H1 (cell line): ENCODE measurements around the gene TTC32. TPM values are rescaled to one million over a fixed set of nuclear protein-coding genes. Genes with fewer than 3 reads are reported as not detected.
A peak's percentile ranks its signal among the peaks of the same experiment; 100 is the strongest.

ENCODE experiments used
- CTCF ChIA-PET: fragments of 300-600 bp; sonication (Branson Sonifier 250); formaldehyde crosslinking; loops from one replicate; lab custom pipeline; 2021; ENCODE audit not compliant: partially characterized antibody; lab: Charles Lee
- POLR2A ChIA-PET: fragments of 300-600 bp; sonication (Branson Sonifier 250); formaldehyde crosslinking; loops from one replicate; lab custom pipeline; 2021; ENCODE audit warnings: inconsistent platforms; ENCODE audit not compliant: partially characterized antibody; lab: Charles Lee
- DNase-seq, 2 experiments: peaks; one replicate each; pipeline versions ENCODE4 v3.0.0 to v3.0.0-alpha.2; 2010 to 2022; ENCODE audit warnings: low spot score in 2 of 2, low read depth in 1 of 2, mixed read lengths in 1 of 2
- FAIRE-seq: peaks from 2 replicates; lab custom pipeline; 2011; peaks lifted over from hg19 to GRCh38; lab: Jason Lieb, UNC
- H2AFZ ChIP-seq: 2 replicates; pipeline ENCODE4 v1.8.1; 2012; ENCODE audit warnings: low read length, inconsistent platforms
- H2AK5ac ChIP-seq: 2 replicates; pipeline ENCODE4 v1.6.1; 2013; ENCODE audit warnings: low read depth, low read length
- H2BK120ac ChIP-seq: replicated peaks from 2 replicates; pipeline ENCODE3; 2013; ENCODE audit warnings: low read depth, low read length, inconsistent platforms
- H2BK12ac ChIP-seq: 2 replicates; pipeline ENCODE4 v1.6.1; 2013; ENCODE audit warnings: low read depth, low read length
- H2BK15ac ChIP-seq: 2 replicates; pipeline ENCODE4 v1.6.1; 2013; ENCODE audit warnings: low read length
- H2BK20ac ChIP-seq: 2 replicates; pipeline ENCODE4 v1.6.1; 2013; ENCODE audit warnings: low read length
- H2BK5ac ChIP-seq: 2 replicates; pipeline ENCODE4 v1.6.1; 2013; ENCODE audit warnings: low read depth, low read length
- H3K14ac ChIP-seq: 2 replicates; pipeline ENCODE4 v1.6.1; 2013; ENCODE audit warnings: inconsistent platforms; ENCODE audit not compliant: insufficient read length
- H3K18ac ChIP-seq: 2 replicates; pipeline ENCODE4 v1.6.1; 2013; ENCODE audit warnings: low read length; ENCODE audit errors: extremely low read depth
- H3K23ac ChIP-seq: 2 replicates; pipeline ENCODE4 v1.6.1; 2013; ENCODE audit warnings: inconsistent platforms; ENCODE audit not compliant: insufficient read length
- H3K23me2 ChIP-seq: 2 replicates; pipeline ENCODE4 v1.6.1; 2013; ENCODE audit warnings: low read depth, low read length
- H3K27ac ChIP-seq: 2 replicates; pipeline ENCODE4 v1.6.1; 2011; ENCODE audit warnings: low read depth, low read length, inconsistent platforms
- H3K27me3 ChIP-seq, 4 experiments: replicated peaks in 1 of 4; 1 replicate in 1 of 4; 2 replicates in 3 of 4; pipeline versions ENCODE4 v1.6.1 to v1.8.1; 2011 to 2013; ENCODE audit warnings: low read length in 3 of 4, mild to moderate bottlenecking in 3 of 4, inconsistent platforms in 2 of 4, mixed read lengths in 2 of 4, moderate library complexity in 1 of 4; ENCODE audit not compliant: control insufficient read depth in 3 of 4, insufficient read depth in 3 of 4; ENCODE audit errors: extremely low read depth in 1 of 4
- H3K36me3 ChIP-seq, 4 experiments: 2 replicates each; pipeline versions ENCODE4 v1.6.1 to v1.8.1; 2011 to 2013; ENCODE audit warnings: mild to moderate bottlenecking in 4 of 4, low read length in 3 of 4, moderate library complexity in 2 of 4, control low read depth in 1 of 4, inconsistent platforms in 1 of 4; ENCODE audit not compliant: insufficient read depth in 4 of 4, control insufficient read depth in 2 of 4
- H3K4ac ChIP-seq: replicated peaks from 2 replicates; pipeline ENCODE3; 2013; ENCODE audit warnings: low read length, low read depth, mixed read lengths, inconsistent platforms; ENCODE audit not compliant: insufficient read length
- H3K4me1 ChIP-seq, 4 experiments: replicated peaks in 1 of 4; 1 replicate in 1 of 4; 2 replicates in 3 of 4; pipeline versions ENCODE4 v1.6.1 to v1.8.1; 2011 to 2013; ENCODE audit warnings: low read length in 3 of 4, inconsistent platforms in 2 of 4, mixed read lengths in 1 of 4; ENCODE audit not compliant: insufficient read depth in 4 of 4, control insufficient read depth in 3 of 4
- H3K4me2 ChIP-seq, 2 experiments: 2 replicates each; pipeline versions ENCODE4 v1.6.1 to v1.8.1; 2011 to 2013; ENCODE audit warnings: low read depth in 2 of 2, low read length in 2 of 2, control low read depth in 1 of 2, inconsistent platforms in 1 of 2, mild to moderate bottlenecking in 1 of 2; ENCODE audit not compliant: insufficient read depth in 1 of 2
- H3K4me3 ChIP-seq, 4 experiments: fragments of 200-600, 300-600 bp in 1 of 4; sonication (generic), shearing (Covaris generic), sonication (Bioruptor Twin) in 1 of 4; 2 replicates each; pipeline versions ENCODE4 v1.5.1 to v1.8.1; 2011 to 2016; ENCODE audit warnings: low read length in 4 of 4, low read depth in 3 of 4, control low read depth in 2 of 4, inconsistent platforms in 2 of 4, mild to moderate bottlenecking in 2 of 4, mixed read lengths in 1 of 4, moderate library complexity in 1 of 4; ENCODE audit not compliant: insufficient read depth in 2 of 4; ENCODE audit errors: extremely low read depth in 1 of 4
- H3K56ac ChIP-seq: replicated peaks from 2 replicates; pipeline ENCODE3; 2013; ENCODE audit warnings: low read depth, mild to moderate bottlenecking, mixed read lengths, low read length, inconsistent platforms; ENCODE audit not compliant: insufficient read length
- H3K79me1 ChIP-seq: 2 replicates; pipeline ENCODE4 v1.6.1; 2013; ENCODE audit warnings: low read depth, low read length, control low read depth
- H3K79me2 ChIP-seq, 2 experiments: 2 replicates each; pipeline versions ENCODE4 v1.6.1 to v1.8.1; 2012 to 2013; ENCODE audit warnings: low read length in 2 of 2, mild to moderate bottlenecking in 2 of 2, inconsistent platforms in 1 of 2; ENCODE audit not compliant: insufficient read depth in 2 of 2, control insufficient read depth in 1 of 2
- H3K9ac ChIP-seq, 4 experiments: replicated peaks in 1 of 4; 1 replicate in 1 of 4; 2 replicates in 3 of 4; pipeline versions ENCODE4 v1.6.1 to v1.8.1; 2011 to 2013; ENCODE audit warnings: low read depth in 3 of 4, low read length in 3 of 4, control low read depth in 2 of 4, mild to moderate bottlenecking in 2 of 4, moderate library complexity in 2 of 4, inconsistent platforms in 1 of 4; ENCODE audit errors: extremely low read depth in 1 of 4
- H3K9me3 ChIP-seq, 2 experiments: 2 replicates each; pipeline versions ENCODE4 v1.6.1 to v1.8.1; 2012 to 2013; ENCODE audit warnings: mild to moderate bottlenecking in 2 of 2, moderate library complexity in 2 of 2, control low read depth in 1 of 2, inconsistent platforms in 1 of 2, low read depth in 1 of 2, low read length in 1 of 2, mixed read lengths in 1 of 2; ENCODE audit not compliant: insufficient read depth in 2 of 2
- H4K20me1 ChIP-seq, 2 experiments: replicated peaks in 1 of 2; 2 replicates each; pipeline versions ENCODE3 to v1.8.1; 2011 to 2013; ENCODE audit warnings: inconsistent platforms in 2 of 2, low read length in 2 of 2, mild to moderate bottlenecking in 1 of 2; ENCODE audit not compliant: insufficient read depth in 2 of 2, control insufficient read depth in 1 of 2
- H4K5ac ChIP-seq: 2 replicates; pipeline ENCODE4 v1.6.1; 2013; ENCODE audit warnings: low read length, low read depth, mixed read lengths, inconsistent platforms; ENCODE audit not compliant: insufficient read length
- H4K8ac ChIP-seq: 2 replicates; pipeline ENCODE4 v1.8.0; 2013; ENCODE audit warnings: mild to moderate bottlenecking, moderate library complexity, low read length, inconsistent platforms; ENCODE audit not compliant: insufficient read depth; ENCODE audit errors: extremely low read depth
- H4K91ac ChIP-seq: replicated peaks from 2 replicates; pipeline ENCODE3; 2013; ENCODE audit warnings: low read length, mixed read lengths, inconsistent platforms; ENCODE audit not compliant: insufficient read length
- CBX5 ChIP-seq: fragments of 300-800, 300-1000 bp; sonication (generic); IDR thresholded peaks from 2 replicates; pipeline ENCODE4 v1.7.1; 2016; ENCODE audit warnings: antibody characterized with exemption, low read length, low read depth
- CBX8 ChIP-seq: fragments of 300-800, 300-1000 bp; sonication (generic); IDR thresholded peaks from 2 replicates; pipeline ENCODE4 v1.7.1; 2016; ENCODE audit warnings: low read depth, low read length, borderline replicate concordance
- CHD1 ChIP-seq: IDR thresholded peaks from 2 replicates; pipeline ENCODE4 v1.6.1; 2012; ENCODE audit warnings: low read depth, low read length, improper control_type of control experiment
- CREB1 ChIP-seq: IDR thresholded peaks from 2 replicates; pipeline ENCODE4 v1.6.1; 2012; ENCODE audit warnings: inconsistent platforms
- GTF2F1 ChIP-seq: IDR thresholded peaks from 2 replicates; pipeline ENCODE4 v1.6.1; 2012; ENCODE audit warnings: low read depth, low read length, improper control_type of control experiment, borderline replicate concordance
- NRF1 ChIP-seq: IDR thresholded peaks from 2 replicates; pipeline ENCODE4 v1.6.1; 2011; ENCODE audit warnings: mild to moderate bottlenecking, low read depth, low read length, improper control_type of control experiment
- RFX5 ChIP-seq: IDR thresholded peaks from 2 replicates; pipeline ENCODE4 v1.6.1; 2011; ENCODE audit warnings: low read depth, low read length, improper control_type of control experiment, borderline replicate concordance
- TCF12 ChIP-seq: IDR thresholded peaks from 2 replicates; pipeline ENCODE4 v1.6.1; 2011; ENCODE audit warnings: low read depth, mild to moderate bottlenecking, low read length
- WGBS, 2 experiments: shearing (Covaris generic) in 1 of 2; methylation state at CpG; one replicate each; pipeline versions ENCODE4 v1.1.6 to v1.1.7; 2013 to 2015; ENCODE audit warnings: low lambda C conversion rate in 2 of 2, mixed read lengths in 2 of 2, inconsistent platforms in 1 of 2, low coverage in 1 of 2, missing lambda C conversion rate in 1 of 2; ENCODE audit not compliant: insufficient replicate concordance in 2 of 2, insufficient coverage in 1 of 2, insufficient read length in 1 of 2; ENCODE audit errors: extremely low coverage in 1 of 2, missing lambda C conversion rate in 1 of 2; 5-methylcytosine and 5-hydroxymethylcytosine counted together
- polyA plus RNA-seq, 7 experiments: library from polyadenylated mRNA; depleted of rRNA in 3 of 7; stranded (reverse) in 5 of 7; unstranded in 2 of 7; fragments of >200 nt in 5 of 7; fragments of 200-250 nt in 2 of 7; gene quantifications; 1 replicate in 5 of 7; 2 replicates in 1 of 7; 4 replicates in 1 of 7; pipeline versions ENCODE4 v1.2.1 to v1.2.3, GENCODE V29; 2011 to 2013; ENCODE audit warnings: missing spikeins in 2 of 7, mixed read lengths in 2 of 7
- total RNA-seq: library from RNA; stranded (reverse); fragmentation: NEBNext Ultra II Directional; extraction: Animal tissue kit (Norgen Biotek cat#: 25700); gene quantifications from 2 replicates; pipeline ENCODE4 v1.2.1, GENCODE V29; 2021
- TF ChIP-seq, protein P1 (sequence below): IDR thresholded peaks from 2 replicates; pipeline ENCODE4 v1.6.1; 2012; ENCODE audit warnings: low read length, inconsistent platforms
- TF ChIP-seq, protein P2 (sequence below), 3 experiments: IDR thresholded peaks; 1 replicate in 2 of 3; 2 replicates in 1 of 3; pipeline versions ENCODE4 v1.5.1 to v1.6.1; 2011; ENCODE audit warnings: low read length in 3 of 3, mild to moderate bottlenecking in 3 of 3, inconsistent platforms in 2 of 3, low read depth in 1 of 3, moderate library complexity in 1 of 3; ENCODE audit not compliant: insufficient read depth in 1 of 3; ENCODE audit errors: control extremely low read depth in 1 of 3

Gene TTC32
- total and polyA plus RNA-seq, 2 of the 8 experiments (the other 6 are each of a cell fraction or from before 2014, with no cell fraction given), result 6.8 to 8.7 TPM

DNA sequence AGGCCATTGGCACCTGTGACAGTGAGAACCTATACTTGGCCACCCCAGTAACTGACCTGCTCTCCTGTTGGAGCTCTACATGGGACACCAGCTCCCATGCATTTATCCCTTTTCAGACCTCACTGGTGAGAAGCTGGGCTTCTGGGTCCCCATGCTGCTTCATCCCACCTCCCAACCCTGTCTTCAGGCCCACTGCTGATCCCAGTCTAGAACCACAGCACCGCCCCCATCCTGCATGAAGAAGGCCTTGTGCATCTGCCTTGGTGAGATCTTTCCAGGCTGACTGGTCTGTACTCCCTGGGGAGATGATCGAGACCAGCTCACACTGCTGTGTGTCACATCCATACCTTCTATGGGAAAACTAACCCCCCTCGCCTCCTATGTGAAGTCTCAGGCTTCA, 22.7 kb downstream of the TTC32 start:
- H3K4me1 ChIP-seq, result no peaks in the 10 kb centered on the region
- H3K18ac ChIP-seq, result no peak overlapping the region
- no peak overlapping the region for H2AK5ac ChIP-seq
- H3K27ac ChIP-seq, result no peak overlapping the region
- H3K36me3 ChIP-seq, result no peaks in the 10 kb centered on the region
- no peak overlapping the region for H3K9ac ChIP-seq
- H3K23ac ChIP-seq, result no peak overlapping the region
- H3K56ac ChIP-seq, result no peak overlapping the region
- no peak overlapping the region for H4K8ac ChIP-seq
- H3K4me3 ChIP-seq, result no peak overlapping the region
- H4K20me1 ChIP-seq, result no peaks in the 10 kb centered on the region
- CTCF ChIA-PET, result no interaction called here
- H3K4ac ChIP-seq, result no peak overlapping the region
- no peaks in the 10 kb centered on the region for H3K79me2 ChIP-seq
- no peak overlapping the region for H2BK5ac ChIP-seq
- H3K9me3 ChIP-seq, result no peaks in the 10 kb centered on the region
- H2BK20ac ChIP-seq, result no peak overlapping the region; the same call in 1 of the 2 replicates
- H2AFZ ChIP-seq, result no peak overlapping the region
- DNase-seq, result peak in 1 of 2 experiments; percentile 24
- no peak overlapping the region for H2BK15ac ChIP-seq
- H3K4me2 ChIP-seq, result no peak overlapping the region
- H3K79me1 ChIP-seq, result no peaks in the 10 kb centered on the region; the same call in 1 of the 2 replicates
- no peak for FAIRE-seq
- WGBS, 2 experiments, result 73% methylated on average over 3 of the region's 3 CpGs; no CpG with 5 or more reads in 1 of the 2 experiments
- H3K27me3 ChIP-seq, result peaks cover 0 to 2% (median 0%) of the 10 kb centered on the region in 4 experiments; a peak in 2 of 7 replicates
- no peak overlapping the region for H4K5ac ChIP-seq
- no peak overlapping the region for H4K91ac ChIP-seq
- no peak overlapping the region for H2BK12ac ChIP-seq
- H3K23me2 ChIP-seq, result no peaks in the 10 kb centered on the region
- H3K14ac ChIP-seq, result no peak overlapping the region
- H2BK120ac ChIP-seq, result no peak overlapping the region
- POLR2A ChIA-PET, result interaction anchor here (1.1 kb wide), 1 partner anchor 22 kb away, joined by 3 read pairs; no protein-coding TSS in a partner anchor
- TF ChIP-seq RFX5, result no peak
- no peak for TF ChIP-seq NRF1
- TF ChIP-seq TCF12, result no peak
- TF ChIP-seq, protein P1, sequence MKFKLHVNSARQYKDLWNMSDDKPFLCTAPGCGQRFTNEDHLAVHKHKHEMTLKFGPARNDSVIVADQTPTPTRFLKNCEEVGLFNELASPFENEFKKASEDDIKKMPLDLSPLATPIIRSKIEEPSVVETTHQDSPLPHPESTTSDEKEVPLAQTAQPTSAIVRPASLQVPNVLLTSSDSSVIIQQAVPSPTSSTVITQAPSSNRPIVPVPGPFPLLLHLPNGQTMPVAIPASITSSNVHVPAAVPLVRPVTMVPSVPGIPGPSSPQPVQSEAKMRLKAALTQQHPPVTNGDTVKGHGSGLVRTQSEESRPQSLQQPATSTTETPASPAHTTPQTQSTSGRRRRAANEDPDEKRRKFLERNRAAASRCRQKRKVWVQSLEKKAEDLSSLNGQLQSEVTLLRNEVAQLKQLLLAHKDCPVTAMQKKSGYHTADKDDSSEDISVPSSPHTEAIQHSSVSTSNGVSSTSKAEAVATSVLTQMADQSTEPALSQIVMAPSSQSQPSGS, result no peak
- TF ChIP-seq CBX8, result no peak
- TF ChIP-seq CBX5, result no peak
- TF ChIP-seq, protein P2, sequence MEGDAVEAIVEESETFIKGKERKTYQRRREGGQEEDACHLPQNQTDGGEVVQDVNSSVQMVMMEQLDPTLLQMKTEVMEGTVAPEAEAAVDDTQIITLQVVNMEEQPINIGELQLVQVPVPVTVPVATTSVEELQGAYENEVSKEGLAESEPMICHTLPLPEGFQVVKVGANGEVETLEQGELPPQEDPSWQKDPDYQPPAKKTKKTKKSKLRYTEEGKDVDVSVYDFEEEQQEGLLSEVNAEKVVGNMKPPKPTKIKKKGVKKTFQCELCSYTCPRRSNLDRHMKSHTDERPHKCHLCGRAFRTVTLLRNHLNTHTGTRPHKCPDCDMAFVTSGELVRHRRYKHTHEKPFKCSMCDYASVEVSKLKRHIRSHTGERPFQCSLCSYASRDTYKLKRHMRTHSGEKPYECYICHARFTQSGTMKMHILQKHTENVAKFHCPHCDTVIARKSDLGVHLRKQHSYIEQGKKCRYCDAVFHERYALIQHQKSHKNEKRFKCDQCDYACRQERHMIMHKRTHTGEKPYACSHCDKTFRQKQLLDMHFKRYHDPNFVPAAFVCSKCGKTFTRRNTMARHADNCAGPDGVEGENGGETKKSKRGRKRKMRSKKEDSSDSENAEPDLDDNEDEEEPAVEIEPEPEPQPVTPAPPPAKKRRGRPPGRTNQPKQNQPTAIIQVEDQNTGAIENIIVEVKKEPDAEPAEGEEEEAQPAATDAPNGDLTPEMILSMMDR (IDR thresholded peaks at IDR 0.05; ENCODE audit: control extremely low read depth in 1 of 3, insufficient read depth in 1 of 3, low read depth in 1 of 3, low read length in 3 of 3), result no peak
- no peak for TF ChIP-seq CREB1
- no peak for TF ChIP-seq CHD1
- no peak for TF ChIP-seq GTF2F1
